Skin epidermis (tissue), 12 donors: ENCODE measurements around the gene SEMA3A.
"Not testable (repeated sequence)": the region's sequence is repeated elsewhere in the genome, so short reads cannot be mapped to it uniquely, and the experiment has no call there.

ENCODE experiments used
- H3K27ac ChIP-seq, 21 experiments: fragments of 200-600 bp; sonication (generic) in 11 of 21; one replicate each; pipeline ENCODE4 v1.5.0; 2020; ENCODE audit warnings: mild to moderate bottlenecking in 3 of 21, inconsistent platforms in 2 of 21, moderate library complexity in 2 of 21
- H3K4me3 ChIP-seq, 7 experiments: fragments of 200-600 bp; sonication (generic) in 2 of 7; one replicate each; pipeline ENCODE4 v1.5.0; 2020; ENCODE audit warnings: inconsistent platforms in 2 of 7, mild to moderate bottlenecking in 2 of 7, moderate library complexity in 1 of 7

SEMA3A gene

DNA sequence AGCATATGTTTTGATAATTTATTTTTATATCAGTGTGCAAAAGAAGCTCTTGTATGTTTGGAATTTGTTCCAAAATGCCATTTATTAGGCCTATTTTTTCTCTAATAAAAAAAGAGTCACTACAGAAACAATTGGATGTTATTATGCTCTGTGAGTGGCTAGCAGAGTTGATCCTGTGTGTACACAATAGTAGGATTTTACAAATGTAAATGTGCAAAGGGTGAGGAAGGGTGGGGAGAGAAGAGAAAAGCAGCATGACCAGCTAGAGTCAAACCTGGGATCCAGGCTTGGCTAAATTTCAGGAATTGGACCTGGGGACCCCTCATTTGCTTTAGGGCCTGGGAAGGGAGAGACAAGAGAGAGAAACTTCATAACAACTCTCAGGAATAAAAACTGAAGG, 32.5 kb downstream of the SEMA3A start:
- Histone ChIP-seq H3K4me3 (no peak overlapping the region), H3K27ac (no peak overlapping the region)

DNA sequence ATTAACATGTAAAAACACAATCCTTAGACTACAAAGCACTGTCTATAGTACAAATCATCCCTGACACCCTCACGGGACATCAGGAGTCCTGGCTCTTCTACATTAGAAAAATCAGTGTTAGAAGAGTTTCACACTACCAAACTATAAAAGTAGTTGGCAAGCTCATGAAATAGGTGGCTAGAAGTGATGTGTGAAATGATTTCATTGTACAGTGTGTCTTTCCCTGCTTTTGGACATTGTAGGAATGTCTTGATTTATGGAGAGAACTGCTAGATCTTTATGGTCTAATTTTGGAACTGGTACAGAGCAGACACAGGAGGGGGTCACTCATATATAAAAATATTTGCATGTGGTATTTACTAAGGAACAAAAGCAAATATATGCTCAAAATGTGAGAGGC, 33.2 kb downstream of the SEMA3A start:
- Histone ChIP-seq H3K4me3 (no peak overlapping the region), H3K27ac (no peak overlapping the region)

DNA sequence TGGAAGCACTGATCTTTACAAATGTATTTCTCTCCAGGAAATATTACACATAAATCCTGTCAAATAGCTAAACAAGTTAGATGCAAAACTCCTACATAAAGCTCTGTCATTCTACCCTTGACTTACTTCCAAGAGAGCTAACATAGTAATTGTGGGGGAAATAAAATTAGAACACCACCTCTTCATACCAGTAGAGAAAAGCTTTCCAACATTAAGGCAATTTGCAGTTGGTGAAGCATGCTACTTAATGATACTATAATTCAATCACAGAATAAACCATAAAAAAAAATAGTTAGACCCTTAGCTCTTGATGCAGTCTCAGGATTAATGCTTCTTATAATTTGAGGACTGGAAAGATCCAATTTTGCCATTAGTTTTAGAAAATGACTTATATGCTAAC, 35.2 kb downstream of the SEMA3A start:
- H3K27ac ChIP-seq, result no peak overlapping the region
- H3K4me3 ChIP-seq, result no peak overlapping the region

DNA sequence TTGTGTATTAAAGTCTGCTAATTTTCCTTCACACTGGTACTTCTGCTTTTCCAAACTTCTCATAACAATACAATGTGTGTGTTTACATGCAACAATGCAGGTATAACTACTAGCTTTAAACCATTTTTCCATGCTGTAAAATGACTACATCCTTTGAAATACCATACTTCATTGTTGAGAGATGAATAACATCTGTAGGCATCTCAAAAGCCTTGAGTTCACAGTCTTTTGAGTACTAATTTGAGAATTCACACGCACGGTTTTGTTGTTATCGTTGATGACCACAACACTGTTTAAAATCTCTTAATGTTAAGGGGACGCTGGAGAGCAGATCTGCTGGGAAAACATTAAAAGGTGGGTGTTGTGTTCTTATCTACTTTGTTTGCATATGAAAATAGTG, 37.4 kb downstream of the SEMA3A start:
- Histone ChIP-seq H3K27ac (no peak overlapping the region), H3K4me3 (no peak overlapping the region)

DNA sequence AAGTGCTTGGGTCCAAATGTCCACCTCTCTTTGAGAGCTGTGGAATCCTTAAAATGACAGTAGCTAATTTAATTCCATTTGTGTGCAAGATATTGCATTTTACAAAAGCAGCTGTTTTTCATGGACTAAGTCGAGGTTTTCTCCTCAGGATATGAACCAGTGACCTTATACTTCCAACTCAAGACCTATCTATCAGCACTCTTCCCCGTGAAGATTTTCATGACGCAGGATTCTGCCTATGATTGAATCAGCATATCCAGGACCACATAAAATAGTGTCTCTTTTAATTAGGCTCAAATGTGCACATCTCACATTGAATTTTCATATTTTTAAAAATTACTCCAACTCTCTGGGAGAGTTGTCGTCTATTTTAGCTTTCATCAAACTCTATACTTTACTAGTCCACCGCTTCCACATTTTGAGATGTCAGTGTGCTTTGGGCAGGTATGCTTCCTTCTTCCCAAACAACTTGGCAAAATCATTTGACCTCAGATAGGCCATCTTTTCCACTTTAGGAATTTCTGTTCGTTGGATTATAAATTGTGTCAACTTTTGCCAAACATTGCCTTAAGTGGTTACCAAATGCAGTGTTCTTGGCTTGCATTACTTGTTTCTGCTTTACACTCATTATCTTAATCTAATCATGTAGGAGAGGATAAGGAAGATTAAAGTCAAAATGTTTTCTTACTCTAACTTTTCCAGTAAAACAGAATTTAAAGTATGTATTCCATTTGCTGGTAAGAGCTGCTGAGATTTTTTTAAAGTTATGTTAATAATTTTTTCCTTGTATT, 39.4 kb downstream of the SEMA3A start:
- Histone ChIP-seq H3K27ac (no peak overlapping the region), H3K4me3 (no peak overlapping the region)

DNA sequence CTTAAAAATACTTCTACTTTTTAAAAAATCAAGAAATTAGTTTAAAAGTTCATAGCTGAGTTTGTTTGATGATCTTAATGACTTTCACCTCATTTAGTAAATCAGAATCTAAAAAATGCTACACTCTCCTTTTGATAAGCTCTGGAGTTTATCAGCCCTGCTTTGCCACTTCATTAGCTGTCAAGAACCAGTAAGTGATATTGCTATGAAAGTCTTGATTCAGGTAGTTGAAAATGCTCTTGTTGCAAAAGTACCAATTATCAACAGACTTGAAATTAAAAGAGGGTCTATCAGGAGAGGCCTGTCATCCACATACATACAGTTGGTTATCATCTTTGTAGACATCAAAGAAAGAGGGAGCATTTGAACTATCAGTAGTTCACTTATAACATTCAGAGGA, 41.6 kb downstream of the SEMA3A start:
- Histone ChIP-seq H3K27ac (no peak overlapping the region), H3K4me3 (no peak overlapping the region)

DNA sequence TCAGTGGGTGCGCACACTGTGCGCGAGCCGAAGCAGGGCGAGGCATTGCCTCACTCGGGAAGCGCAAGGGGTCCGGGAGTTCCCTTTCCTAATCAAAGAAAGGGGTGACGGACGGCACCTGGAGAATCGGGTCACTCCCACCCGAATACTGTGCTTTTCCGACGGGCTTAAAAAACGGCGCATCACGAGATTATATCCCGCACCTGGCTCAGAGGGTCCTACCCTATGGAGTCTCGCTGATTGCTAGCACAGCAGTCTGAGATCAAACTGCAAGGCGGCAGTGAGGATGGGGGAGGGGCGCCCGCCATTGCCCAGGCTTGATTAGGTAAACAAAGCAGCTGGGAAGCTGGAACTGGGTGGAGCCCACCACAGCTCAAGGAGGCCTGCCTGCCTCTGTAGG, 44.2 kb downstream of the SEMA3A start:
- H3K4me3 ChIP-seq, H3K27ac ChIP-seq: not testable (repeated sequence)

DNA sequence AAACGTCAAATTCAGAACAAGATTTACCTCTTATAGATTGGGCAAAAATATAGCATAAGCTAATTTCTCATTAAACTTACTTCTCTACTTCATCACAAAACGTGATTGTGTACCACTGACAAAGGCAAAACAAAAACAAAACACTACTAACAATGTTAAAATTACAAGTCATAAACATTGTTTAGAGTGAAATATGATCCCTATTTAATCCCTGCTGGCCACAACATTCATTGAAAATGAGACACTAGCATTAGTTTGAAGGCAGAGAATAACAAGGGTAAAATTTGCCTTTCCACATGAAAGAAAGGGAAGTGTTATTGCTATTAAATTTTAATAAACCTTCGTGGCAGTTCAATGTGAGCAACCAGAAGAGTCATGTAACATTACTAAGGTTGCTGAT, 45.0 kb downstream of the SEMA3A start:
- no peak overlapping the region for H3K27ac ChIP-seq
- H3K4me3 ChIP-seq, result no peak overlapping the region

DNA sequence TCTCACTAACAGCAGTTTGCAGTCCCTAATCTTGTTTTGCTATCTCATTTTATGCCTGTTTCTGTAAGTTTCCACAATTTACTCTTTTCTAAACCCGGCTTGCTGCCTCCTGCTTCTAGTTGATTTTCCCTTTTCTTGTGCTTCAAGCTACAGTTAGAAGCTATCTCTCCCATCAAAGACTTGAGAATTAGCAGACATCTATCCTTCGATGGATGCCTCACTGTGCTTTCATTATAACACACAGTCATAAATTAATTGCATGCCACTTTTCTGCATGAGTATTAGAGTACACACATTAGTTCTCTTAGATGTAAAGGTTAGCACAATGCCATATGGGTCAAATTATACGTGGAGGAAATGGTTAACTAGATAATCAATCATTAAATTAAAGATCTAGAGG, 48.7 kb downstream of the SEMA3A start:
- no peak overlapping the region for H3K27ac ChIP-seq
- no peak overlapping the region for H3K4me3 ChIP-seq

DNA sequence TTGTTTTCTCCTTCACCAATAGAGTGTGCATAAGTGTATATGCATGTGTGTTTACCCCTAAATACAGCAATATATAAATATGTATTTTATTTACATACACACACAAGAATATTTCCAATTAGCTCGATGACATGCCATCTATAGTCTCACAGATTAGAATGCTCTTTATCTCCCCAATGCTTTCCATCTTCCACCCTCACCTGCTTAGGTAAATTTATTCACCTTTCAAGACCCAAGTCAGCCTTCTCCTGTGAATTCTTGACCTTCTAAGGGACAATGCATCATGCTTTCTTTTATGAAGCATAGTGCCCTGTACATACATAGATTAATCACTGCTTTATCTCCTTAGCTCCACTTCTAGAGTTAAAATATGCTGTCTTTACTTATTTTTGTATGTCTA, 49.7 kb downstream of the SEMA3A start:
- no peak overlapping the region for H3K4me3 ChIP-seq
- H3K27ac ChIP-seq, result no peak overlapping the region

DNA sequence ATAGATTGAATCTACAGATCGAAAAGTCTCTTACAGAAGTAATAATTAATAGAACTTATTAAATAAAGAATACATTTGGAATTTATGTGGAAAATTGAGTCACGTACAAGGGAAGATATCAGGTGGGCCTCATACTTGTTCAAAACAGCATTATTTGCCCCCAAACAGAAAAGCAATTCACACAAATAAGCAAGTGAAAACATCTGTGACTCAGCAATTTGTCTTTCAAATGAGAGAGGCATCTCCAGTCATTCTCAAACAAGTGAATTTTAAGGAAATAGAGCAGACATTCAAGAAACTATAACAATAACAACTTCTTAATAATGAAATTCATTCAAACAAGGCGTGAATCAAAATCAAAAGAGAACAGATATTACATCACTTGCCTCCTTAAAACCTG, 50.1 kb downstream of the SEMA3A start:
- Histone ChIP-seq H3K4me3 (no peak overlapping the region), H3K27ac (no peak overlapping the region)

DNA sequence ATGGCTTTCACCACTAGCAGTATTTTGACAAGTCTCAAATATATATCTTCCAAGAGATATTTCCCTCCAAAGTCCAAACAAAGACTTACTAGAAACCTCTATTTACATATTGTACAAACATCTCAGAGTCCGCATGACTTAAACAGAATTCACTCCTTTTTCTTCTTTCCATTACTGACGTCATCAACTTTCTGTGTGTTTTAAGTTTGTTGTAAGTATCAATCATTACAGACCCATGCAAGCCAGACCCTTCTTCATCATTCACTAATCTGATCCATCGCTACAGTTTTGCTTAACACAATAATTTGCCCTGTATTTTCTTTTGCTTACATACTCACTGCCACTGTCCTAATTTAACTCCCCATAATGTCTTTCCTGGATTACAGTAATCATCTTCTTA, 51.9 kb downstream of the SEMA3A start:
- Histone ChIP-seq H3K27ac (no peak overlapping the region), H3K4me3 (no peak overlapping the region)

DNA sequence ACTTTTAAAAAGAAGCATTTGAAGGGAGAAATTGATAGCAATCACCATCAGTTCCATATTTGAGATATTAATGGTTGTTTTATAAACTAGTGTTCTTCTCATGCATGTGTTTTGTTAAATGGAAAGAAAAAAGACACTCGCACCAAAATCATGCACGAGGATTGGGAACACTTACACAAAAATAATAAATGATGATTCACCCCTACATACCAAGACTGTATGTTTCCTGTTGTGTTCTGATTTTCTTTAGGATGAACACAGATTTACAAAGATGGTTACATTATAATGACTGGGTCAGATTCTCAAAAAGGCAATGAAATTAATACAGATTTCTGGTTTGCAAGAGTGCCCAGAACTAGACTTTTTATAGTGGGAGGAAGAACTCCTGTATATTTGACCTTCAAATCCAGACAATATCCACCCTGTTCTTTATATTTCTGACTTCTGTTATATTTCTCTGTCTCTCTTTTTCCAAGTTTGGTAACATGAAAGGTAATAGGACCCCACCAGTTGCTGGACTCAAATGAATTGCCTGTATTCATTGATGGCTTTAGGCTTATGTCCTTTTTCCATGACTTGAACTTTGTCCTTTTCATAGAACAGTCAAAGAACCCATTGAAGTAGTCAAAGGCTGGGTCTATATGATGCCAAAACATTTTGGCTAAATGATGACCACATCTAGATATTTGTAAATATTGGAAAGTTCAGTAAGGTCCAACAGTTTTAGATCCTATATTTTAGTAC, 54.4 kb downstream of the SEMA3A start:
- Histone ChIP-seq H3K27ac (no peak overlapping the region), H3K4me3 (no peak overlapping the region)

DNA sequence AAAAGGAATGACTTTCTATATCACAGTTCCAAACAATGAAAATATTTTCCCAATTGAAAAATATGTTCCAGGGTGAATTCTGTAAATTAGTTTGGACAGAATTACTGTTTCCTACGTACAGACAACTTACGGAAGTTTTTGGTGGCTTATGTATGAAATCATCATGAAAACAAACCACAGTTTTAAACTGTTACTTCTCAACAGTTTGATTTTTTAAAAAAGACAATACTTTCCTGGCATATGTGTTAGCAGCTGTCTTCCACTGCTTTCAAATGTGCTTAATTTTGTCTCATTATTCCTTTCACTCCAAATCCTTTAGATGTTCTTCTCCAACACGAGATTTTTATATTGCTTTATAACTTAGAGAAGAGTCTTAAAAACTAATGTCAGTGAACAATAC, 56.2 kb downstream of the SEMA3A start:
- H3K27ac ChIP-seq, result no peak overlapping the region
- H3K4me3 ChIP-seq, result no peak overlapping the region

DNA sequence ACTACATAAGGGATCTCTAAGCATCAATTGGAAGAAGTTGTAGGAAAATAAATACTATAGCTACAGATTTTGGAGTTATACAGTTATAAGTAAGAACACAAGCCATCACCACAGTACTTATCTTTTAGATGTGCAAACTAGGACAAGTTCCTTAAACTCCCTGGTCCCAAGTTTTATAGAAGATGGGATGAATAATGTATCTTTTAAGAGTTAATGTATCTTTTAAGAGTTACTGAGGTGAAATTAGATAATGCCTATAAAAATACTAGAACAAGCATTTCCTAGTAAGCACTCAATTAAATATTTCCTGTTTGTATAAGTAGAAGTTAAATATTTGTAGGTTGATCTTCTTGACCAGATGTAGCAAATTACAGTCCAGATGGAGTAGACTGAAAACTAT, 56.8 kb downstream of the SEMA3A start:
- Histone ChIP-seq H3K4me3 (no peak overlapping the region), H3K27ac (no peak overlapping the region)

DNA sequence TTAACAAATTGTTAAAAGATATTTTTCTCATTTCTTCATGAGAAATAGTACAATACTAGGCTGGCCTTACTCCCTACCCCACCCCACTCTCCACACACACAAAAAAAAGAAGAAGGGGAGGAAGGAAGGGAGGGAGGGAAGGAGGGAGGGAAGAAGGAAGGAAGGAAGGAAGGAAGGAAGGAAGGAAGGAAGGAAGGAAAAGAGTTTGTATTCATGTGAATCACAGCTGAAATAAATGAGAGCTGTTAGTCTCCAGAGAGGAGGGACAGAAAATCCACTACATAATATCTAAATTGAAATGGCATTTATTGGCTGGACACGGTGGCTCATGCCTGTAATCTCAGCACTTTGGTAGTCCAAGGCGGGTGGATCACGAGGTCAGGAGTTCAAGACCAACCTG, 57.8 kb downstream of the SEMA3A start:
- Histone ChIP-seq H3K27ac (no peak overlapping the region), H3K4me3 (no peak overlapping the region)

DNA sequence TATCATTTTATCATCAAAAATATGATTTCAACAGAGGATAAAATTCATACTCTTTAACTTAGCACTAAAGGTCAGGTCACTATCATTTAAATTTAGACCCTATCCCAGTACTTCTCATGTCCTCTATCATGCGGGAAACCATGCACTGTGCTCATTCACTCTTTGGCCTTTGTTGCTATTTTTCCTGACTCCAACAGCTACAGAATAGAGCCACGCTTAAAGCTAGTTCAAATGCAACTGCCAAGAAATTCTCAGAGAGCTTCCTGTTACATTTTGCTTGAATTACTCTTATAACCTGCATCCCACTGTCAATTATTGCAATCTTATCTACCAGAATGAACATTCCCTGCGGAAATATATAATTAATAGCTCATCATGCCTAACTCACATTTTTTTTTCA, 58.3 kb downstream of the SEMA3A start:
- H3K27ac ChIP-seq, result no peak overlapping the region
- H3K4me3 ChIP-seq, result no peak overlapping the region

DNA sequence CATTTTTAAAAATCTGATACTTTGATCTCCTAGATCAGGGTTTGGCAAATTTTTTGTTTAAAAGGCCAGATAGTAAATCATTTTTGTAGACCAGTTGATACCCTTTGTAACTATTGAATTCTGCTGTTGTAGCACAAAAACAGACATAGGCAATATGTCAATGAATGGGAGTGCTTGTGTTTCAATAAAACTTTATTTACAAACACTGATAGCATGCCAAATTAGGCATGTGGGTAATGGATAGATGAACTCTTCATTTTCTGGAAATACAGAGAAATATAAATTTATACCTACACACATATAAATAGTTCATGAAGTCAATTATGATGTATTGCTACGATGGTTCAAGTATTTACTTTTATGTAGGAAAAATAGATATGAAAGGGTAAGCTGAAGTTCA, 60.4 kb downstream of the SEMA3A start:
- no peak overlapping the region for H3K27ac ChIP-seq
- no peak overlapping the region for H3K4me3 ChIP-seq

DNA sequence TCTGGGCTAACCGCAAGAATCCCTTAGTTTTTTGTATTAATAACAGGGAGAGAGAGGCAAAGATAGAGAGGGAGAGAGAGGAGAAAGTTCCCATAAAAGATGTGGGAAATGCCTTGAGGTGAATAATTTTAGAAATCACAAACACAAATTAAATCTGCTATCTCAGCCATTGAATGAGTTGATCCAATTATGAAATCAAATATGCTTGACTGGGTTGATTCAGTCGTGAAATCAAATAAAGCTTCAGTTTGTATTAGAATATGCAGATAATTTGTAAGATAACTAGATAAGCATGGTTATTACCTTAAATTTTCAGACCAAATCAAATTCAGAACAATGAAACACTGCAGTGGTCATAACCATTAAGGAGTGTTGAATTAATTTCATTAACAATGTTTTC, 68.9 kb downstream of the SEMA3A start:
- H3K27ac ChIP-seq, result no peak overlapping the region
- no peak overlapping the region for H3K4me3 ChIP-seq

DNA sequence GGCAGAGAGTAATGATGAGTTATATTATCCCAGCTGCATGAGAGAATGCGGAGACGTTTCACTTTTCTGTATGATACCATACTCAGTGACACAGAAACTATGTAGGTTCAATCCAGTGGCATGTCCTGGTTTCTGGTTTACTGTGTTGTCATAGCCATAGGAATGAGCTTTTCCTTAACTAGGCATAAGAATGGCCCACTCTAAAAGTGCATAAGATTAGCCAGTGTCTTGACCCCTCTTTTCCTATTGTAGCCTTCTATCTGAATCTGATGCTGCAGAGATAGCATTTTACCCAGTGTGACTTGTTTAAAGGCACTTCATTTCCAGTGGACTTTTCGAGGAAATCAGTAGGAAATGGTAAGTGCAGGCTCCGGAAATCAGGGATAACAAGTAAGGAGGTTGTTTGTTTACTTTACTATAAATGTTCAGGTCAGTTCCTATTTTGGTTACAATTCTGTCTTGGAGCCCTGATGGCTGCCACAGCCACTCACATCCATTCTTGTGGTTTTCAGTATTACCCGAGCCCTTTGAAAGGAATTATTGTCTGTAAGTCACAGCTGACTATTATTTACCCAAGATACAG, 70.5 kb downstream of the SEMA3A start:
- no peak overlapping the region for H3K4me3 ChIP-seq
- no peak overlapping the region for H3K27ac ChIP-seq

DNA sequence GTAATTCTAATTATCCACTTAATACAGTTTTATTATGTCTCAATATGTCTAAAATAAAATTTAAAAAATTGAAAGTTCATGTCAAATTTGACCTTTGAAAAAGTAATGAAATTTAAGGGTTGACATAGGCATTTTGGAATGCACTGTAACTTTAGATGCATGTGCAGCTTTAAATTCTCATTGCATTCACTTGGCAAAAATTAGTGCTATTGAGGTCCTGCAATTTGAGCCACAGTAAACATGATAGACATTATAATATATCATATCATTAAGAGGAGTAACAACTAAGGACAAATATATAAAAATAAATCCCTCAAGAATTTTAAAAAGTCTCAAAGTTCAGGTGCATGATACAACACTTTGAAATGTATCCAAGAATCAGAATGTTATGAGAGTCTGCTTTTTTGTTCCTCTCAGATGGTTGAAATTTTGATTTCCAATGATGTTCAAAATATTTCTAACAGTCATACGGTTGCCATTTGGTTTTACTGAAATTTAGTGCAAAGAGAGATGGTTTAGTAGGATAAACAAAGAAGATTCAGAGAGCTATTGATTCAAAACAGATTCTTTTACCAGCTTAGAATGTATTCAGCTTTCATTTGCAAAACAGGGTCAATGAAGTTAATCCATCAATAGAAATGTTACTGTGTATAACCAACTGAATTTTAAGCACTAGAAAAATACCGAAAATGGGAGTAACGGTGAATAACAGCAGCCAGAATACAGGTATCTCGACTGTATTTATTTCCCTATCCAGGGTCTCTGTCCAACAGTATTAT, 71.8 kb downstream of the SEMA3A start:
- H3K27ac ChIP-seq, result no peak overlapping the region
- no peak overlapping the region for H3K4me3 ChIP-seq
